RWPE2 (cell line): ENCODE results near the gene TMEM143.

Experiments used
- ATAC-seq: fragments of 200-7000 bp; cut with Tn5 transposase; 3 replicates; pipeline ENCODE4 v1.9.1; 2021; ENCODE audit warnings: low read depth
- DNase-seq: peaks from one replicate; pipeline ENCODE4 v3.0.0-alpha.2; 2020; ENCODE audit warnings: low spot score
- H3K27ac ChIP-seq: fragments of 450-650 bp; 2 replicates; pipeline ENCODE4 v1.5.1; 2017; ENCODE audit warnings: mild to moderate bottlenecking; ENCODE audit not compliant: poor library complexity, severe bottlenecking
- H3K27me3 ChIP-seq: fragments of 250-450 bp; sonication (Bioruptor Pico); 2 replicates; pipeline ENCODE4 v1.5.1; 2021; ENCODE audit warnings: mild to moderate bottlenecking, moderate library complexity; ENCODE audit not compliant: insufficient read depth, poor library complexity, severe bottlenecking
- H3K36me3 ChIP-seq: fragments of 250-450 bp; sonication (Bioruptor Pico); 2 replicates; pipeline ENCODE4 v1.5.1; 2020; ENCODE audit warnings: low read depth, mild to moderate bottlenecking, moderate library complexity
- H3K4me1 ChIP-seq: fragments of 250-450 bp; sonication (Bioruptor Pico); 2 replicates; pipeline ENCODE4 v1.5.1; 2021; ENCODE audit warnings: mild to moderate bottlenecking, moderate library complexity; ENCODE audit not compliant: insufficient read depth, poor library complexity, severe bottlenecking
- H3K4me3 ChIP-seq: fragments of 250-450 bp; sonication (Bioruptor Pico); 2 replicates; pipeline ENCODE4 v1.5.1; 2021; ENCODE audit warnings: mild to moderate bottlenecking, moderate library complexity; ENCODE audit not compliant: severe bottlenecking
- H3K9me3 ChIP-seq: fragments of 250-450 bp; sonication (Bioruptor Pico); 2 replicates; pipeline ENCODE4 v1.5.1; 2021; ENCODE audit warnings: mild to moderate bottlenecking, moderate library complexity; ENCODE audit not compliant: severe bottlenecking
- TF ChIP-seq, protein P1 (sequence below): fragments of 450-650 bp; IDR thresholded peaks from one replicate; pipeline ENCODE4 v1.5.1; 2017; ENCODE audit warnings: mild to moderate bottlenecking, moderate library complexity; ENCODE audit not compliant: poor library complexity, severe bottlenecking

The TMEM143 gene

DNA sequence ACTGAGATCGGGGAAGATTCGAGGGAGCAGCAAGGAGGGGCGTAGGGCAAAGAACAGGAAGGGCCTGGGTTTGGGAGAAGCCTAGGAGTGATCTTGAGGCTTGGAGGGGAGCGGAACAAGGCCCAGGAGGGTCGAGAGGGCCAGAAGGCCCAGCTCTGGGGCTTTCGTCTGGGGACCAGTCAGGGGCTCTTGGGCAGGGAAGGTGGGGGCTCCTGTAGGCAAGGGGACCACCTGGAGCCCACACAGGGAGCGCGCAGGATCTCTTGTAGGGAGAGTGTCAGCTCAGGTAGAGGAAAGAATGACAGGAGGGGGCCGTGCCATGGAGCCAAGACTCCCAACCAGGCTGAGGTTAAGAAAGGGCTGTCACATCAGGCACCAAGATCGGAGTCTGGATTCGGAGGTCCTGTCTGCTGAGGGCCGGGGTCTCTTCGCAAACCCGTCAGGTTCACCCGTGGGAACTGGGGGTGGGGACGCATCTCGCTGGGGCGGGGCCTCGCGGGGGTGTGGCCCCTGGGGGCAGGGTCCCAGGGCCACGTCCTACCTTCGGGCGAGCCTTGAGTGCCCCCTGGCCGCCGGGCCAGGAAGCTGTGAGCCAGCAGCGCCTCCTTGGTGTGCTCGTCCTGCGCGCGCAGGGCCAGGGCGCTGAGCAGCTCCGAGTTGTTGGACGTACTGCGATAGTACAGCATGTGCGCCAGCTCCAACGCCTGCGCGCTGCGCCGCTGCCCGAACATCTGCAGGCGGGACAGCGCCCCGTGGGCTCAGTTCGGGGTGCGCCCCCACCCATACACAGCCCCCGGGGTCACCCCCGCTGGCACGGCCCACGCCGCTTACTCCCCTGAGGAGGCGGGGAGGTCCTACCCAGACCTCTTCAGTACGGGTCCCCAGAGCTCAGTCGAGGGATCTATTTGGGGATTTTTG, 30.0 kb downstream of the TMEM143 start:
- peaks cover 10% of the 10 kb centered on the region for H3K4me1 ChIP-seq
- H3K27me3 ChIP-seq: no peaks in the 10 kb centered on the region
- DNase-seq: peak; percentile 82
- peak overlapping the region; percentile 21 for H3K4me3 ChIP-seq
- peak overlapping the region; percentile 64 for H3K27ac ChIP-seq
- peak; percentile 71 for ATAC-seq
- H3K9me3 ChIP-seq: no peaks in the 10 kb centered on the region
- H3K36me3 ChIP-seq: peaks cover 24% of the 10 kb centered on the region
- TF ChIP-seq, protein P1, sequence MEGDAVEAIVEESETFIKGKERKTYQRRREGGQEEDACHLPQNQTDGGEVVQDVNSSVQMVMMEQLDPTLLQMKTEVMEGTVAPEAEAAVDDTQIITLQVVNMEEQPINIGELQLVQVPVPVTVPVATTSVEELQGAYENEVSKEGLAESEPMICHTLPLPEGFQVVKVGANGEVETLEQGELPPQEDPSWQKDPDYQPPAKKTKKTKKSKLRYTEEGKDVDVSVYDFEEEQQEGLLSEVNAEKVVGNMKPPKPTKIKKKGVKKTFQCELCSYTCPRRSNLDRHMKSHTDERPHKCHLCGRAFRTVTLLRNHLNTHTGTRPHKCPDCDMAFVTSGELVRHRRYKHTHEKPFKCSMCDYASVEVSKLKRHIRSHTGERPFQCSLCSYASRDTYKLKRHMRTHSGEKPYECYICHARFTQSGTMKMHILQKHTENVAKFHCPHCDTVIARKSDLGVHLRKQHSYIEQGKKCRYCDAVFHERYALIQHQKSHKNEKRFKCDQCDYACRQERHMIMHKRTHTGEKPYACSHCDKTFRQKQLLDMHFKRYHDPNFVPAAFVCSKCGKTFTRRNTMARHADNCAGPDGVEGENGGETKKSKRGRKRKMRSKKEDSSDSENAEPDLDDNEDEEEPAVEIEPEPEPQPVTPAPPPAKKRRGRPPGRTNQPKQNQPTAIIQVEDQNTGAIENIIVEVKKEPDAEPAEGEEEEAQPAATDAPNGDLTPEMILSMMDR: peak; percentile 84

DNA sequence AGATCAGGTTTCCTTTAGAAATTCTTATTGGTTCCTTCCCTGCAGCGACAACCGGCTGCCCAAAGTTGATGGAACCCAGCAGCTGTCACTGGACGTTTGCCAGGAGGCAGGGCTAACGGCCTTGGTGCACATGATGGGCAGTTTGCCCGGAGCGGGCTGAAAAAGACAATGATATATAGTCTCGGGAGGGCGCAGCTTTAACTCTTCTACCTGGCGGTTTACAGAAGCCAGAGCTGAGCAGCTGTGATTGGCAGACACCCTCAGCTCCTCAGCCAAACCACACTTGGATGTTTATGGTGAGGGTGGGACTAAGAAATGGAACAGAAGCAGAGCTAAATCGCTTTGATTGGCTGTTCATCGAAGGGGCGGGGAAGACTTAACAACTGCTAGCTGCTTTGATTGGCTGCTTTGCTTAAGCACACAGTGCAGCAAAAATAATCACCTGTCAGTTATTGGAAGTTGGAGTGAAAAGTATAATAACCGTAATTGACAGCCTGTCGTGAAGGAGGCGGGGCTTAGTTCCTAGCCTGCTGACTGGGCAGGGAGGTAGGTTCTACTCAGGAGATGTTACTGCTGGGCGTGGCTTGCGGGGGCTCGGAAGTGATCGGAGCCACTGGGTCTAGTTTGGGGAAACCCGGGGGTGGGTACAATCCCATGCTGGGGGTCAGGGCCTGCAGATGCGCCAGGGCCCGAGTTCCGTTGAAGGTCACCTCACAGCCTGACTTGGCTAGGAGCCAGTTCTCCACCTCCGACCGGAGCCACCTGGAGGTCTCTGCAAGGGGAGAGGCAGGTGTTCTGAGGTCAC, 30.9 kb downstream of the TMEM143 start:
- Histone ChIP-seq H3K27me3 (no peaks in the 10 kb centered on the region), H3K4me3 (peak overlapping the region; percentile 21), H3K9me3 (no peaks in the 10 kb centered on the region), H3K27ac (peak overlapping the region; percentile 64), H3K36me3 (peaks cover 30% of the 10 kb centered on the region), H3K4me1 (peaks cover 10% of the 10 kb centered on the region)
- TF ChIP-seq, protein P1: no peak
- ATAC-seq (peak; percentile 88), DNase-seq (peak; percentile 95)

DNA sequence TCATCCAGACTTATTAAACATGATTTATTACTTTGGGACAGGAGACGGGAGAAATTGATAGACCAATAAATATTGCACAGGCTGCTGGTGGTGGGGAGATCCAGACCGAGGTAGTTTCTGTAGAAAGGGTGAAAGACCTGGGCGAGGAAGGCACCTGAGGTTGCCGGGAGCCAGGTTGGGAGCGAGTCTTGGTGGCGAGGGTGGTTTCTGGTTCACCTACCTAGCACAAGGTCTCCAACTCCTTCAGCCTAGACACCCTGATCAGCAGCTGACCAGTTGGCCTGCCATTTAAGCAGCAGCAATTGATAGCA, 31.4 kb downstream of the TMEM143 start:
- no peak for ATAC-seq
- peaks cover 36% of the 10 kb centered on the region for H3K36me3 ChIP-seq
- peak overlapping the region; percentile 64 for H3K27ac ChIP-seq
- TF ChIP-seq, protein P1: no peak
- no peak overlapping the region for H3K4me3 ChIP-seq
- peaks cover 10% of the 10 kb centered on the region for H3K4me1 ChIP-seq
- DNase-seq: no peak
- no peaks in the 10 kb centered on the region for H3K27me3 ChIP-seq
- no peaks in the 10 kb centered on the region for H3K9me3 ChIP-seq

DNA sequence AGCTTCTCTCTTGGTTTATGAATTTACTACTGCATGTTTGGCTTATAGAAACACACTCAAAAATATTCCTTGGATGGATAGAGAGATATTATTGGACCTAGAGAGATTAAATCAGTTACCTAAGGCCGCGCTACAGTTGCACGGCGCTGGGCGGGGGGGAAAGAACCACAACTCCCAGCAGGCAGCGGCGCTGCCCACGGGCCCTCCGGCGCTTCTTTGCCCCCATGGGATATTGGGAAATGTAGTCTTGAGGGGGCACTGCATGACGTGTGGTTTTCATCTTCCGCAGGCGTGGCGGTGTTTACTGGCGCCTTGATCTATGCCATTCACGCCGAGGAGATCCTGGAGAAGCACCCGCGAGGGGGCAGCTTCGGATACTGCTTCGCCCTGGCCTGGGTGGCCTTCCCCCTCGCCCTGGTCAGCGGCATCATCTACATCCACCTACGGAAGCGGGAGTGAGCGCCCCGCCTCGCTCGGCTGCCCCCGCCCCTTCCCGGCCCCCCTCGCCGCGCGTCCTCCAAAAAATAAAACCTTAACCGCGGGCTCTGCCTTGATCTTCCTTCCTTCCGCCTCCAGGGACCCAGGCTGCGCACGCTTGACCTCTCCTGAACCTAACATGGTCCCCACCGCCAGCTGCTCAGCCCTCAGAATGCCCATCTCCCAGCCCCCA, 33.6 kb downstream of the TMEM143 start:
- DNase-seq: no peak
- Histone ChIP-seq H3K27ac (no peak overlapping the region), H3K36me3 (peaks cover 43% of the 10 kb centered on the region), H3K9me3 (no peaks in the 10 kb centered on the region), H3K4me3 (no peak overlapping the region), H3K4me1 (peaks cover 10% of the 10 kb centered on the region), H3K27me3 (no peaks in the 10 kb centered on the region)
- TF ChIP-seq, protein P1: no peak
- ATAC-seq: no peak
